ENCODE data around the gene ATP6V0C. TPM values are rescaled to one million over a fixed set of nuclear protein-coding genes. Genes with fewer than 3 reads are reported as not detected.

Gene ATP6V0C
- total RNA-seq, 1 experiment from 2014 or later = 67.4 TPM

DNA sequence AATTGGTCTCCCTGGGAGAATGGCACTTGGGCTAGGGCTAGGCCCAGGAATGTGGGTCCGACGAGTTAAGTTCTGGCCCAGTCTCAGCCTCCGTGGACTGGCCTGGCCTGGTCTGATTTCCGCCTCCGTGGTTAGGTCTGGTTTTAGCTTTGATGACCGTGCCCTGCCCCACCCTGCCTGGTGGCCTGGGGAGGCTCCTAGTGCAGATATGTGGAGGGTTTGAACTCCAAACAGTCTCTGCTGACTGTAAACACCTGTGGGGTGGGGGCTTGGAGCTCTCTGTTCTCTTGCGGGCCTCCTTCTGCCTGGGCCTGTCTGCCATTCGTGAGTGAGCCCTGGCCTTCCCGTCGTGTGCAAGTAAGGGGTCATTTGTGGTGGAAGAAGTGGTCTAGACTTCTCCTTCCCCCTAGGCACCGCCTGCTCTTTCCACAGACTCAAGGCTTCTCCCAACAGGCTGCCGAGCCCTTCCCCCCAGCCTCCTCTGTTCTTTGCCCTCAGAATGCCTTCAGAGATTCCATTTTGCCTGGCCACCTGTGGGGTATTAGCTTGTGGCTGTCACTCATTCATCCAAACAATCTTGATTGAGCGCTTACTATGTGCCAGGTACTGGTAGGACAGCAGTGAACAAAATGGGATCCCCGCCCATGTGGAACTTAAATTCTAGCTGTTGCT is 1.6 kb downstream of the ATP6V0C start:
- H3K36me3 ChIP-seq (ENCODE audit: low read depth, low read length) = no peaks in the 10 kb centered on the region
- intact Hi-C loops (cut with micrococcal nuclease) = no loop called here
- no peaks in the 10 kb centered on the region for H3K9me2 ChIP-seq (replicated peaks; ENCODE audit: low read length)
- H3K4me1 ChIP-seq (ENCODE audit: insufficient read depth, low read length) = peaks cover 30% of the 10 kb centered on the region
- H3K4me3 ChIP-seq (ENCODE audit: low read length) = peak overlapping the region; percentile 81
- no peak overlapping the region for H2AFZ ChIP-seq (ENCODE audit: low read length)
- TF ChIP-seq, protein P1, sequence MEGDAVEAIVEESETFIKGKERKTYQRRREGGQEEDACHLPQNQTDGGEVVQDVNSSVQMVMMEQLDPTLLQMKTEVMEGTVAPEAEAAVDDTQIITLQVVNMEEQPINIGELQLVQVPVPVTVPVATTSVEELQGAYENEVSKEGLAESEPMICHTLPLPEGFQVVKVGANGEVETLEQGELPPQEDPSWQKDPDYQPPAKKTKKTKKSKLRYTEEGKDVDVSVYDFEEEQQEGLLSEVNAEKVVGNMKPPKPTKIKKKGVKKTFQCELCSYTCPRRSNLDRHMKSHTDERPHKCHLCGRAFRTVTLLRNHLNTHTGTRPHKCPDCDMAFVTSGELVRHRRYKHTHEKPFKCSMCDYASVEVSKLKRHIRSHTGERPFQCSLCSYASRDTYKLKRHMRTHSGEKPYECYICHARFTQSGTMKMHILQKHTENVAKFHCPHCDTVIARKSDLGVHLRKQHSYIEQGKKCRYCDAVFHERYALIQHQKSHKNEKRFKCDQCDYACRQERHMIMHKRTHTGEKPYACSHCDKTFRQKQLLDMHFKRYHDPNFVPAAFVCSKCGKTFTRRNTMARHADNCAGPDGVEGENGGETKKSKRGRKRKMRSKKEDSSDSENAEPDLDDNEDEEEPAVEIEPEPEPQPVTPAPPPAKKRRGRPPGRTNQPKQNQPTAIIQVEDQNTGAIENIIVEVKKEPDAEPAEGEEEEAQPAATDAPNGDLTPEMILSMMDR (conservative IDR thresholded peaks at IDR 0.05; ENCODE audit: low read depth, low read length) = no peak
- TF ChIP-seq EZH2 (IDR thresholded peaks at IDR 0.05; ENCODE audit: low read length, unreplicated experiment) (no peak), EZH2phosphoT487 (IDR thresholded peaks at IDR 0.05; ENCODE audit: borderline replicate concordance, low read length) (no peak)
- peaks cover 57% of the 10 kb centered on the region for H3K79me2 ChIP-seq (ENCODE audit: low read length)
- no peaks in the 10 kb centered on the region for H3F3A ChIP-seq (ENCODE audit: low read length, unreplicated experiment)
- no peaks in the 10 kb centered on the region for H3K27me3 ChIP-seq (ENCODE audit: low read length)
- peak overlapping the region; percentile 99 for H3K4me2 ChIP-seq (ENCODE audit: low read length)
- TSS peak; percentile 42 for BruUV-seq (replicated peaks)
- no peaks in the 10 kb centered on the region for H3K9me3 ChIP-seq (ENCODE audit: low read length)
- ChIA-PET POLR2A (ENCODE audit: unreplicated experiment) (no interaction called here), CTCF (no interaction called here)
- H4K20me1 ChIP-seq (ENCODE audit: low read length) = peaks cover 40% of the 10 kb centered on the region
- no peak overlapping the region for H3K27ac ChIP-seq (ENCODE audit: low read length)
- DNase-seq = no peak
- no peak for ATAC-seq
- H3K9ac ChIP-seq (ENCODE audit: low read length) = peak overlapping the region; percentile 90

DNA sequence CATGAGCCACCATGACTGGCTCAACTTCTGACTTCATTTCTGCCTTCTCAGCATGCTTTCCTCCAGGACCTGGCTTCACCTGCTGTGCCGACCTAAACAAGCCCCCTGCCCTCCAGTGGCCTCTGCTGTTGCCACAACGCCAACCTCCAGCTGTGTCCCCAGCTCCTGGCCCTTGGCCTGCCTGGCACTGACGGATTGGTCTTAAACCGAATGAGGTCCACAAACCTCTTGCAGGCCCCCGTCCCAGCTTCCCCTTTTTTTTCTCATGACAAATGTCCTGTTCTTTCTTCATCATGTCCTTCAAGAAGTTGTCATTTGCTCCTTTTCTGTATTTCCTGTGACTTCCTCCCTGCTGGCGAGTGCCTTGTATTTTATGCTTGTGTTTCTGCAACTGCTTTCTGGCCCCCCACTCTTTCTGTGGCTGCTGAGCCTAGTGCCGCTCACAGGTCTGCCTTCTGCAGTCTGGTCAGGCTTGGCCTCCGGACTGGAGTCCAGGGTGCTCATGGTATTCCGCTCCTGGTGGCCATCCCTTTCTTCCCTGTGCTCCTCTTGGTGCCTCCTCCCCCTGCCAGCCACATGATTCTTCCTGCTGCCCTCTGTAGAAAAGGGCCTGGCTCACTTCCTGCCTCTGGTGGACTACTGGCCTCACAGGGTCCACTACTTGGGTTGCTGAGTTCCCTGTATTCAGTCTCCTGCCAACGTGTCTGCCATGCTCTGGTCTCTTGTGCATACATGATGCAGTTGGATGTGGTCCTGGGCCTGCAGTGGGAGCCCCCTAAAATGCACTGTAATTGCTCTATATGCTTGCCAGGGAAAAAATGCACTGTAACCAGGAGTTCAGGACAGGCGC is 2.9 kb downstream of the ATP6V0C start:
- H3K4me1 ChIP-seq (ENCODE audit: insufficient read depth, low read length) = peaks cover 34% of the 10 kb centered on the region

More for the DNA sequence above, 2.9 kb downstream of the ATP6V0C start:
- Histone ChIP-seq H3K36me3 (ENCODE audit: low read depth, low read length) (no peaks in the 10 kb centered on the region), H3K27me3 (ENCODE audit: low read length) (no peaks in the 10 kb centered on the region), H3K9me3 (ENCODE audit: low read length) (no peaks in the 10 kb centered on the region), H3K27ac (ENCODE audit: low read length) (no peak overlapping the region), H3K79me2 (ENCODE audit: low read length) (peaks cover 68% of the 10 kb centered on the region), H3K4me3 (ENCODE audit: low read length) (no peak overlapping the region), H3K9me2 (replicated peaks; ENCODE audit: low read length) (no peaks in the 10 kb centered on the region), H3F3A (ENCODE audit: low read length, unreplicated experiment) (no peaks in the 10 kb centered on the region), H4K20me1 (ENCODE audit: low read length) (peaks cover 40% of the 10 kb centered on the region), H2AFZ (ENCODE audit: low read length) (no peak overlapping the region), H3K9ac (ENCODE audit: low read length) (no peak overlapping the region), H3K4me2 (ENCODE audit: low read length) (peak overlapping the region; percentile 99; the same call in 1 of the 2 replicates)
- CTCF ChIA-PET = no interaction called here
- intact Hi-C loops (cut with micrococcal nuclease) = no loop called here
- POLR2A ChIA-PET (ENCODE audit: unreplicated experiment) = no interaction called here
- ATAC-seq (no peak), DNase-seq (no peak)
- no TSS peak for BruUV-seq (replicated peaks)
- TF ChIP-seq, protein P1 (conservative IDR thresholded peaks at IDR 0.05; ENCODE audit: low read depth, low read length) = no peak
- TF ChIP-seq EZH2 (IDR thresholded peaks at IDR 0.05; ENCODE audit: low read length, unreplicated experiment) (no peak), EZH2phosphoT487 (IDR thresholded peaks at IDR 0.05; ENCODE audit: borderline replicate concordance, low read length) (no peak)

Measured in PC-3 (cell line).